Liver (tissue), 9 donors: ENCODE data around the gene PNLIPRP2. TPM values are rescaled to one million over a fixed set of nuclear protein-coding genes. Genes with fewer than 3 reads are reported as not detected.

ENCODE experiments used
- DNase-seq: peaks from one replicate; pipeline ENCODE4 v3.0.0-alpha.2; 2017; ENCODE audit warnings: low spot score
- H3K27ac ChIP-seq, 2 donors: one replicate each; pipeline ENCODE4 v1.7.0; 2013; ENCODE audit warnings: inconsistent platforms in 2 of 2, low read length in 2 of 2, control low read depth in 1 of 2, low read depth in 1 of 2, mild to moderate bottlenecking in 1 of 2
- H3K27me3 ChIP-seq, 4 donors: one replicate each; pipeline versions ENCODE4 v1.6.1 to v1.7.0; 2013; ENCODE audit warnings: low read length in 3 of 4, inconsistent platforms in 1 of 4, mild to moderate bottlenecking in 1 of 4, moderate library complexity in 1 of 4; ENCODE audit not compliant: control insufficient read depth in 4 of 4, insufficient read depth in 4 of 4
- H3K36me3 ChIP-seq, 4 donors: one replicate each; pipeline versions ENCODE4 v1.6.1 to v1.7.0; 2013; ENCODE audit warnings: low read length in 3 of 4, mild to moderate bottlenecking in 3 of 4, low read depth in 1 of 4, moderate library complexity in 1 of 4; ENCODE audit not compliant: control insufficient read depth in 4 of 4, insufficient read depth in 3 of 4
- H3K4me1 ChIP-seq, 4 donors: one replicate each; pipeline versions ENCODE4 v1.6.1 to v1.7.0; 2013; ENCODE audit warnings: low read length in 3 of 4, mild to moderate bottlenecking in 3 of 4, moderate library complexity in 1 of 4; ENCODE audit not compliant: control insufficient read depth in 4 of 4, insufficient read depth in 4 of 4
- H3K4me3 ChIP-seq, 3 donors: one replicate each; pipeline versions ENCODE4 v1.6.1 to v1.7.0; 2013; ENCODE audit warnings: low read length in 3 of 3, control low read depth in 1 of 3, low read depth in 1 of 3, mild to moderate bottlenecking in 1 of 3
- H3K9ac ChIP-seq, 2 donors: one replicate each; pipeline ENCODE4 v1.7.0; 2013; ENCODE audit warnings: low read length in 2 of 2, mild to moderate bottlenecking in 2 of 2, moderate library complexity in 2 of 2, control low read depth in 1 of 2, low read depth in 1 of 2
- H3K9me3 ChIP-seq, 4 donors: one replicate each; pipeline versions ENCODE4 v1.6.1 to v1.7.0; 2013; ENCODE audit warnings: low read length in 3 of 4; ENCODE audit not compliant: control insufficient read depth in 4 of 4
- ATF3 ChIP-seq: IDR thresholded peaks from 2 replicates; pipeline ENCODE4 v1.6.1; 2016; ENCODE audit warnings: antibody characterized with exemption
- EGR1 ChIP-seq, 2 donors: IDR thresholded peaks; 2 replicates each; pipeline ENCODE4 v1.6.1; 2016 to 2018; ENCODE audit warnings: antibody characterized with exemption in 2 of 2, low read depth in 2 of 2
- FOXA1 ChIP-seq: IDR thresholded peaks from 2 replicates; pipeline ENCODE4 v1.6.1; 2016; ENCODE audit warnings: antibody characterized with exemption
- FOXA2 ChIP-seq: IDR thresholded peaks from 2 replicates; pipeline ENCODE4 v1.6.1; 2016; ENCODE audit warnings: antibody characterized with exemption
- GABPA ChIP-seq, 2 donors: IDR thresholded peaks in 1 of 2; conservative IDR thresholded peaks in 1 of 2; 2 replicates each; pipeline ENCODE4 v1.6.1; 2016; ENCODE audit warnings: antibody characterized with exemption in 2 of 2, mild to moderate bottlenecking in 1 of 2, moderate library complexity in 1 of 2
- HNF4A ChIP-seq, 2 donors: conservative IDR thresholded peaks; 2 replicates each; pipeline ENCODE4 v1.6.1; 2016; ENCODE audit warnings: antibody characterized with exemption in 2 of 2, mild to moderate bottlenecking in 2 of 2
- HNF4G ChIP-seq: IDR thresholded peaks from 2 replicates; pipeline ENCODE4 v1.6.1; 2016; ENCODE audit warnings: antibody characterized with exemption
- JUND ChIP-seq, 2 donors: IDR thresholded peaks; 2 replicates each; pipeline ENCODE4 v1.6.1; 2016; ENCODE audit warnings: antibody characterized with exemption in 2 of 2
- NR2F2 ChIP-seq: IDR thresholded peaks from 2 replicates; pipeline ENCODE4 v1.6.1; 2016; ENCODE audit warnings: antibody characterized with exemption
- RAD21 ChIP-seq, 2 donors: IDR thresholded peaks; 2 replicates each; pipeline ENCODE4 v1.6.1; 2016; ENCODE audit warnings: antibody characterized with exemption in 2 of 2, mild to moderate bottlenecking in 2 of 2
- REST ChIP-seq: IDR thresholded peaks from 2 replicates; pipeline ENCODE4 v1.6.1; 2016; ENCODE audit warnings: antibody characterized with exemption, mild to moderate bottlenecking
- RXRA ChIP-seq, 2 donors: IDR thresholded peaks; 2 replicates each; pipeline ENCODE4 v1.6.1; 2017 to 2018; ENCODE audit warnings: antibody characterized with exemption in 2 of 2, mild to moderate bottlenecking in 1 of 2
- SP1 ChIP-seq: IDR thresholded peaks from 2 replicates; pipeline ENCODE4 v1.6.1; 2018; ENCODE audit warnings: antibody characterized with exemption, mild to moderate bottlenecking
- TAF1 ChIP-seq: conservative IDR thresholded peaks from 2 replicates; pipeline ENCODE4 v1.6.1; 2016; ENCODE audit warnings: antibody characterized with exemption, mild to moderate bottlenecking
- YY1 ChIP-seq: IDR thresholded peaks from 2 replicates; pipeline ENCODE4 v1.6.1; 2016; ENCODE audit warnings: antibody characterized with exemption, mild to moderate bottlenecking
- WGBS: extraction: QIAGEN DNeasy Blood & Tissue Kit; methylation state at CpG from one replicate; pipeline ENCODE4 v1.1.7; 2013; 5-methylcytosine and 5-hydroxymethylcytosine counted together
- polyA plus RNA-seq, 2 donors: library from polyadenylated mRNA; stranded (reverse) in 1 of 2; unstranded in 1 of 2; fragments of 200-250 nt in 1 of 2; fragments of >200 nt in 1 of 2; fragmentation: Nextera tagmentation in 1 of 2; extraction: Ambion mirVana in 1 of 2; gene quantifications; one replicate each; pipeline versions ENCODE4 v1.2.1 to v1.2.3, GENCODE V29; 2013 to 2015
- total RNA-seq, 2 donors: library from RNA; depleted of rRNA; stranded (reverse); fragments of >200 nt; gene quantifications; one replicate each; pipeline ENCODE4 v1.2.3, GENCODE V29; 2014
- TF ChIP-seq, protein P1 (sequence below): IDR thresholded peaks from 2 replicates; pipeline ENCODE4 v1.6.1; 2016; ENCODE audit warnings: antibody characterized with exemption
- TF ChIP-seq, protein P2 (sequence below): fragments of 150-350 bp; IDR thresholded peaks from 2 replicates; pipeline ENCODE4 v1.5.1; 2017; ENCODE audit warnings: improper control_type of control experiment, low read depth, low read length; ENCODE audit not compliant: missing input control
- TF ChIP-seq, protein P3 (sequence below): IDR thresholded peaks from 2 replicates; pipeline ENCODE4 v1.6.1; 2016; ENCODE audit warnings: antibody characterized with exemption
- donor health status: healthy.
- donor health status: healthy.
- donor health status: healthy.
- donor health status: healthy.
- donor health status: healthy.

Gene PNLIPRP2
- total and polyA plus RNA-seq, 4 donors = not detected

DNA sequence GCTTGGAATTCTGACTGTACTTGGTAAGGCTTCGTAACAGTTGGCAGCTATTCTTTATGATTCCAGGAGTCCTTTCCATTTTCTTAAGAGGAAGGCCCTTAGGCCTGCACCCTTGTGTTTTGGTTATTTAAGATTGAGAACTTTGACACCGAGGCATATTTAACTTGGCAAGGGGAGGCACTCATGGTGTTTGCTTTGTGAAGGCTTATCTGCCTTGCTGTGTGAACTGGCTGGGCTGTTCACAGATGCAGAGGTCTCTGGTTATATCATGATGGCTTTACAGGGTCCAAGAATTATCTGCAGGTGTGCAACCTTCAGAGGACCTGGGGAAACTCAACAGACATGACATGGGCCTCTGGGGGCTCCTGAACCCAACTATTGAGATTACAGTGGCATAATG, 30.8 kb upstream of the PNLIPRP2 start (continued):
- TF ChIP-seq, protein P1, sequence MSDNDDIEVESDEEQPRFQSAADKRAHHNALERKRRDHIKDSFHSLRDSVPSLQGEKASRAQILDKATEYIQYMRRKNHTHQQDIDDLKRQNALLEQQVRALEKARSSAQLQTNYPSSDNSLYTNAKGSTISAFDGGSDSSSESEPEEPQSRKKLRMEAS = no peak
- TF ChIP-seq HNF4G = no peak

DNA sequence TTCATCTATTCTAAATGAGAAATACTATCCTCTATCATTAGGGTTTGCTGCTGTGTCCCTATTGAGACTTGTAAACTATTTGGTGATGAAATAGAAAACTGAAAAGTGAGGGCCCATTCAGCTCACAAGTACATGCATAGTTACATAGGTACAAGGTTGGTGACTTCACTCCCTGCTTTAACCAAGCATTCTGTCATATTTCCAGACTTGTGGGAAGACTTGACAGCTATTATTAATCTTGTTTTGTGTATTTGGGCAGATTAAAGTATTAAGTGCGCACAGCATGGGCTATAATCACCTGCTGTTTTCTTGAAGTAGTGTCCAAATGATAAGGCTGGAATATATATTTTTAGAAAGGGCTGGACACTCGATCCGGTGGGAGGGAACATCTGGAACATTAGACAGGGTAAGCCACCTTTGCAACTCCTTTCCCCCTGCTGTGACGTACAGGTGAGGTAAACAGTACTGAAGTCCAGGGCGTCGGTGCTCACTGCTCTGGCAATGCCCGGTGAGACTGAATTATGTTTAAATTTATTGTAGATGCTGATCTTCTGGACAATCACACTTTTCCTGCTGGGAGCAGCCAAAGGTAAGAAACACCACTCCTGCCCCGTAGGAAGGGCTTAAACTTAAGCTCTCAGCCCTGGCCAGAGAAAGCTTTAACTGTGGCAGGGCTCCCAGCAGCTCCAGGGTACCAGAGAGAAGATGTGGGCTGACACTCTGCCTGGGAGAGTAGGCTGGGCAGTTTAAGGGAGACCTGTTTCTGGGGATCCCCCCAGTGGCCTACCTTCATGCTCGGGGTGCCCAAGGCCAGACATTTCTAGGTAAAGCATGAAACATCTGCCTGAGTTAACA, 29.9 kb upstream of the PNLIPRP2 start, which contains the start of gene PNLIPRP1:
TSS of gene PNLIPRP1 (plus strand) at position 370 of the 855 bp plus-strand sequence. CDS start at position 541, 171 bp downstream.
- Histone ChIP-seq H3K36me3 (no peaks in the 10 kb centered on the region), H3K4me1 (peaks cover 0 to 12% (median 3%) of the 10 kb centered on the region in 4 donors), H3K27me3 (peaks cover 0 to 3% (median under 1%) of the 10 kb centered on the region in 4 donors), H3K27ac (no peak within 1 kb of the TSS), H3K9me3 (no peaks in the 10 kb centered on the region), H3K4me3 (no peak within 1 kb of the TSS), H3K9ac (no peak within 1 kb of the TSS)
- no peak for DNase-seq
- TF ChIP-seq NR2F2 (no peak), JUND (IDR thresholded peaks at IDR 0.05) (no peak), RXRA (IDR thresholded peaks at IDR 0.05) (no peak), RAD21 (IDR thresholded peaks at IDR 0.05) (no peak), GABPA (IDR thresholded peaks at IDR 0.05 in 1 of 2, conservative IDR thresholded peaks at IDR 0.05 in 1 of 2) (no peak), SP1 (no peak), HNF4G (no peak), FOXA1 (no peak), EGR1 (IDR thresholded peaks at IDR 0.05; ENCODE audit: low read depth in 2 of 2) (no peak), ATF3 (no peak), REST (no peak), YY1 (no peak), TAF1 (no peak), FOXA2 (no peak), HNF4A (conservative IDR thresholded peaks at IDR 0.05) (no peak)
- TF ChIP-seq, protein P2, sequence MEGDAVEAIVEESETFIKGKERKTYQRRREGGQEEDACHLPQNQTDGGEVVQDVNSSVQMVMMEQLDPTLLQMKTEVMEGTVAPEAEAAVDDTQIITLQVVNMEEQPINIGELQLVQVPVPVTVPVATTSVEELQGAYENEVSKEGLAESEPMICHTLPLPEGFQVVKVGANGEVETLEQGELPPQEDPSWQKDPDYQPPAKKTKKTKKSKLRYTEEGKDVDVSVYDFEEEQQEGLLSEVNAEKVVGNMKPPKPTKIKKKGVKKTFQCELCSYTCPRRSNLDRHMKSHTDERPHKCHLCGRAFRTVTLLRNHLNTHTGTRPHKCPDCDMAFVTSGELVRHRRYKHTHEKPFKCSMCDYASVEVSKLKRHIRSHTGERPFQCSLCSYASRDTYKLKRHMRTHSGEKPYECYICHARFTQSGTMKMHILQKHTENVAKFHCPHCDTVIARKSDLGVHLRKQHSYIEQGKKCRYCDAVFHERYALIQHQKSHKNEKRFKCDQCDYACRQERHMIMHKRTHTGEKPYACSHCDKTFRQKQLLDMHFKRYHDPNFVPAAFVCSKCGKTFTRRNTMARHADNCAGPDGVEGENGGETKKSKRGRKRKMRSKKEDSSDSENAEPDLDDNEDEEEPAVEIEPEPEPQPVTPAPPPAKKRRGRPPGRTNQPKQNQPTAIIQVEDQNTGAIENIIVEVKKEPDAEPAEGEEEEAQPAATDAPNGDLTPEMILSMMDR = no peak
- TF ChIP-seq, protein P1 = no peak
- TF ChIP-seq, protein P3, sequence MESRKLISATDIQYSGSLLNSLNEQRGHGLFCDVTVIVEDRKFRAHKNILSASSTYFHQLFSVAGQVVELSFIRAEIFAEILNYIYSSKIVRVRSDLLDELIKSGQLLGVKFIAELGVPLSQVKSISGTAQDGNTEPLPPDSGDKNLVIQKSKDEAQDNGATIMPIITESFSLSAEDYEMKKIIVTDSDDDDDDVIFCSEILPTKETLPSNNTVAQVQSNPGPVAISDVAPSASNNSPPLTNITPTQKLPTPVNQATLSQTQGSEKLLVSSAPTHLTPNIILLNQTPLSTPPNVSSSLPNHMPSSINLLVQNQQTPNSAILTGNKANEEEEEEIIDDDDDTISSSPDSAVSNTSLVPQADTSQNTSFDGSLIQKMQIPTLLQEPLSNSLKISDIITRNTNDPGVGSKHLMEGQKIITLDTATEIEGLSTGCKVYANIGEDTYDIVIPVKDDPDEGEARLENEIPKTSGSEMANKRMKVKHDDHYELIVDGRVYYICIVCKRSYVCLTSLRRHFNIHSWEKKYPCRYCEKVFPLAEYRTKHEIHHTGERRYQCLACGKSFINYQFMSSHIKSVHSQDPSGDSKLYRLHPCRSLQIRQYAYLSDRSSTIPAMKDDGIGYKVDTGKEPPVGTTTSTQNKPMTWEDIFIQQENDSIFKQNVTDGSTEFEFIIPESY = no peak
- WGBS = 61% methylated on average over 9 of the region's 9 CpGs
